ENCODE data around the gene HNRNPDL. TPM values are rescaled to one million over a fixed set of nuclear protein-coding genes. Genes with fewer than 3 reads are reported as not detected.

Gene HNRNPDL
- total and polyA plus RNA-seq, 2 experiments from 2014 or later: 255 to 299 TPM

GRCh38 chr4:82428526-82428968, 1.7 kb downstream of the HNRNPDL start:
- no peak for TF ChIP-seq CTCF (IDR thresholded peaks at IDR 0.05; ENCODE audit: low read depth, low read length)
- Histone ChIP-seq H3K9me3 (ENCODE audit: low read depth) (no peaks in the 10 kb centered on the region), H3K27me3 (no peaks in the 10 kb centered on the region), H3K4me3 (peak overlapping the region; percentile 95), H3K27ac (peak overlapping the region; percentile 97), H3K36me3 (peaks cover 37% of the 10 kb centered on the region), H3K4me1 (ENCODE audit: low read depth) (peaks cover 13% of the 10 kb centered on the region)
- no peak for DNase-seq (ENCODE audit: low read depth in 1 of 2, low spot score in 1 of 2)

GRCh38 chr4:82425478-82425877, 4.8 kb downstream of the HNRNPDL start:
- H3K9me3 ChIP-seq (ENCODE audit: low read depth): no peaks in the 10 kb centered on the region
- H3K27ac ChIP-seq: no peak overlapping the region
- no peaks in the 10 kb centered on the region for H3K27me3 ChIP-seq
- H3K4me3 ChIP-seq: no peak overlapping the region
- TF ChIP-seq CTCF (IDR thresholded peaks at IDR 0.05; ENCODE audit: low read depth, low read length): no peak
- DNase-seq (ENCODE audit: low read depth in 1 of 2, low spot score in 1 of 2): no peak
- H3K4me1 ChIP-seq (ENCODE audit: low read depth): peaks cover 13% of the 10 kb centered on the region
- H3K36me3 ChIP-seq: peaks cover 43% of the 10 kb centered on the region

GRCh38 chr4:82423245-82424054, 6.8 kb downstream of the HNRNPDL start:
- Histone ChIP-seq H3K36me3 (peaks cover 43% of the 10 kb centered on the region), H3K27ac (peak overlapping the region; percentile 46), H3K9me3 (ENCODE audit: low read depth) (no peaks in the 10 kb centered on the region), H3K4me1 (ENCODE audit: low read depth) (peaks cover 13% of the 10 kb centered on the region), H3K27me3 (no peaks in the 10 kb centered on the region), H3K4me3 (no peak overlapping the region)
- no peak for DNase-seq (ENCODE audit: low read depth in 1 of 2, low spot score in 1 of 2)
- no peak for TF ChIP-seq CTCF (IDR thresholded peaks at IDR 0.05; ENCODE audit: low read depth, low read length)

DNA sequence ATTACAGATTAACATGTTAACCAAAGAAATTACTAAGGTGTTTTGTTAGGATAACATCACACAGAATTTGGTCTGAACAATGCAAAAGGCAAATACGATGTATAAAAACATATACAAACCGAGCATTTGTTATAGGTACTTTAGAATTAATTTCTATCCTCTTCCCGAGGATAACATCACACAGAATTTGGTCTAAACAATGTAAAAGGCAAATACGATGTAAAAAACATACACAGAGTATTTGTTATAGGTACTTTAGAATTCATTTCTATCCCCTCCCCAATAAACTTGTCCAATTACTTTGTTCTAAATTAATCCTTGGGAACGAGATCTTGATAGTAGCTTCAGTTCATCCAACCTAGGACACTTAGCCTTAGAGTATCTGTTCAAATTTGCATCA, 7.6 kb downstream of the HNRNPDL start:
- H3K36me3 ChIP-seq: peaks cover 43% of the 10 kb centered on the region
- no peak overlapping the region for H3K4me3 ChIP-seq
- H3K9me3 ChIP-seq (ENCODE audit: low read depth): no peaks in the 10 kb centered on the region
- TF ChIP-seq CTCF (IDR thresholded peaks at IDR 0.05; ENCODE audit: low read depth, low read length): no peak
- peaks cover 12% of the 10 kb centered on the region for H3K4me1 ChIP-seq (ENCODE audit: low read depth)
- no peaks in the 10 kb centered on the region for H3K27me3 ChIP-seq
- H3K27ac ChIP-seq: no peak overlapping the region
- DNase-seq (ENCODE audit: low read depth in 1 of 2, low spot score in 1 of 2): no peak

DNA sequence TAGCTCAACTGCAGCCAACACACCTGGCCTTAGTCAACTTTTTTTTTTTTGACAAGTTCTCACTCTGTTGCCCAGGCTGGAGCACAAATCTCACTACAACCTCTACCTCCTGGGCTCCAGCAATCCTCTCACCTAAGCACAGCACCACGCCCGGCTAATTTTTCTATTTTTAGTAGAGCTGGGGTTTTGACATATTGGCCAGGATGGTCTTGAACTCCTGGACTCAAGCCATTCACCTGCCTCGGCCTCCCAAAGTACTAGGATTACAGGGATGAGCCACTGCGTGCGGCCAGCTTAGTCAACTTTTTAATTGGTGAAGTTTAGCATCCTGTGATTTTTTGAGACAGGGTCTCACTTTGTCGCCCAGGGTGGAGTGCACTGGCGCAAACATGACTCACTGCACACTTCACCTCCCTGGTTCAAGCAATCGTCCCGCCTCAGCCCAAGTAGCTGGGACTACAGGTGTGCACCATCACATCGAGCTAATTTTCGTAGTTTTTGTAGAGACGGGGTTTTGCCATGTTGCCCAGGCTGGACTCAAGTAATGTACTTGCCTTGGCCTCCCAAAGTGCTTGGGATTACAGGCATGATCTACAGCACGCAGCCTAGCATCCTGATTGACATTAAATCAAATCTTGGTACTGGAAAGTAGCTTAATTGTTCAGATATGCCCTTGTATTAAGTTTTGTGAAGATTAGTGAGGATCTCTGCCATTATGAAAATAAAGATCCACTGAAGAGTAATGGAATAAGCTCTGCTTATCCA, 8.3 kb downstream of the HNRNPDL start:
- no peaks in the 10 kb centered on the region for H3K27me3 ChIP-seq
- no peak overlapping the region for H3K4me3 ChIP-seq
- TF ChIP-seq CTCF (IDR thresholded peaks at IDR 0.05; ENCODE audit: low read depth, low read length): no peak
- H3K4me1 ChIP-seq (ENCODE audit: low read depth): peaks cover 6% of the 10 kb centered on the region
- no peaks in the 10 kb centered on the region for H3K9me3 ChIP-seq (ENCODE audit: low read depth)
- no peak overlapping the region for H3K27ac ChIP-seq
- DNase-seq (ENCODE audit: low read depth in 1 of 2, low spot score in 1 of 2): no peak
- peaks cover 39% of the 10 kb centered on the region for H3K36me3 ChIP-seq

Data from cardiac muscle cell (in vitro differentiated cells and primary cell).